ENCODE measurements around the gene CHGA.

The CHGA gene

DNA sequence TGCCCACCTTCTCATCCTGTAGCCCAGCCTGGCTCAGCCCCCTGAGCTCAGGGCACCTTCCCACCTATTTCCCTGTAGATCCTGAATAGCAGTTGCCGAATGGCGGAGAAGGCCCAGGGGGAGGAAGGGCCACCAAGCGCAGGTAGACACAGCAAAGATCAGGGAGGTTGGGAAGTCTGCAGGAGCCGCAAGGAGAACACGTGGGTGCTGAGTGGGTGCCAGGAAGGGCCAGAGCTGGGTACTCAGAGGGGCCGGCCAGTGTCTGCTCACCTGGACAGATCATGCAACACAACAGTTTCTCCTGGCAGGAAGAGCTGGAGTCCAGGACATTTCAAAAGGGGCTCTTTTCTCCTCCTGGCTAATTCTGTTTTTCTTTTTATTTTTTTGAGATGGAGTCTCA lies 30.6 kb downstream of the CHGA start:
- ATAC-seq (no peak), DNase-seq (ENCODE audit: low spot score in 2 of 2) (no peak)
- H3K36me3 Mint-ChIP-seq: peaks cover 76% of the 10 kb centered on the region
- H3K4me3 Mint-ChIP-seq: no peak overlapping the region
- peaks cover 10% of the 10 kb centered on the region for H3K4me1 Mint-ChIP-seq
- no peaks in the 10 kb centered on the region for H3K9me3 Mint-ChIP-seq
- peak overlapping the region; percentile 56 for H3K27ac Mint-ChIP-seq

GRCh38 chr14:92954933-92955332 lies 32.0 kb downstream of the CHGA start:
- Mint-ChIP-seq H3K9me3 (no peaks in the 10 kb centered on the region), H3K4me3 (no peak overlapping the region), H3K27ac (no peak overlapping the region), H3K36me3 (peaks cover 64% of the 10 kb centered on the region), H3K4me1 (peaks cover 10% of the 10 kb centered on the region)
- DNase-seq (ENCODE audit: low spot score in 2 of 2) (no peak), ATAC-seq (no peak)

GRCh38 chr14:92955381-92955780 lies 32.4 kb downstream of the CHGA start:
- Mint-ChIP-seq H3K9me3 (no peaks in the 10 kb centered on the region), H3K4me3 (no peak overlapping the region), H3K27ac (no peak overlapping the region), H3K36me3 (peaks cover 59% of the 10 kb centered on the region), H3K4me1 (peaks cover 10% of the 10 kb centered on the region)
- no peak for DNase-seq (ENCODE audit: low spot score in 2 of 2)
- no peak for ATAC-seq

GRCh38 chr14:92956961-92957360 lies 34.0 kb downstream of the CHGA start:
- DNase-seq (ENCODE audit: low spot score in 2 of 2): no peak
- H3K4me1 Mint-ChIP-seq: peaks cover 5% of the 10 kb centered on the region
- no peak for ATAC-seq

DNA sequence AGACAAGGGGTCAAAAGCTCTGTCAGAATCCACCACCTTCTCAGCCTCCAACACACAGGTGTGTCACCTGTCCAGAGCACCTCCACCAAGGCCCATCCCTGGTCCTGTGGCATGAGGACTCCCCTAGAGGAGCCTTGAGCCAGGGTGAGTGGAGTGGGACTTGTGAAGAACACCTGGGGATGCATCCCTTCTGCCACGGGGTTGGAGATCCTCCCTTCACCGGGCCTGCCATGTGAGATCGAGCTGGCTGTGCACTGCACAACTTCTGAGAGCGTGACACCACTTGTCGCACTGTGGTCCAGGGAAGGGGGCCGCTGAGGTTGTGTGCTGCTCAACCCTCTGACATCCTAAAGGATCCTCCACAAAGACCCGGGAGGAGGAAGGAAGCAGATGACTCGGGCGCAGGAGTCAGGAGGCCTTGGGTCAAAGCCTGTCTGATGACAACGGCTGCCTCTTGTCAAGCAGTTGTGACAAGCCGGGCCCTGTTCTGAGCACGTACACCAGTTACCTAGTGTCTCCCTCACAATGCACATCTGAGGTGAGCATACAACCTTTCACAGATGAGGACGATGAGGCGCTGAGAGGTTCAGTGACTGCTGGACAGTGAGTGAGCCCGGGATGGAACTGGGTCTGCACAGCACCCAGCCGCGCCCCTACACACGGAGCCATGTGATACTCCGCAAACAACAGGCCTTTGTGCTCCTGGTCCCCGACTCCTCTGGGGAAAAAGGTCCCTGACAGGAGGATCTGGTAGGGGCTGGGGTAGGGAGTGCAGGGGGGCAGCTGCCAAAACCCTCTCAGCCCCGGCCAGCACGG lies 35.6 kb downstream of the CHGA start:
- H3K36me3 Mint-ChIP-seq: peaks cover 38% of the 10 kb centered on the region
- no peak for DNase-seq (ENCODE audit: low spot score in 2 of 2)
- no peak overlapping the region for H3K27ac Mint-ChIP-seq
- no peaks in the 10 kb centered on the region for H3K9me3 Mint-ChIP-seq
- no peak overlapping the region for H3K4me3 Mint-ChIP-seq
- H3K4me1 Mint-ChIP-seq: no peaks in the 10 kb centered on the region
- ATAC-seq: no peak

More at GRCh38 chr14:92956961-92957360, 34.0 kb downstream of the CHGA start:
- Mint-ChIP-seq H3K9me3 (no peaks in the 10 kb centered on the region), H3K4me3 (no peak overlapping the region), H3K27ac (peak overlapping the region; percentile 34), H3K36me3 (peaks cover 44% of the 10 kb centered on the region)

DNA sequence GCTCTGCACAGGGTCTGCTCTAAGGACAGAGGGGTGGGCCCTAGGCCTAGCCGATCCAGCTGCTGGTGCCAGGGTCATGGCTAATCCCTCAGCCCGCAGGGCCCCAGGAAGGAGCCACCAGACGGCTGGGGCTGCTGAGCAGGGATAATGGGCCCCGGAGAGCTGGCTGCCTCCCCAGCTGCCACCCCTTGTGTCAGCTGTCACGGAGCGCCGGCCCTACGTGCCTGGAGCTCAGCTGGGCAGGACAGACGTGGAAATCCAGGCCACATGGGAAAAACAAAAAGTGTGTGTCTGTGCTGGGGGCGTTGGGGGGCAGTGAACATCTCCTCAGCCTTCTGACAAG lies 36.2 kb downstream of the CHGA start:
- no peak overlapping the region for H3K4me3 Mint-ChIP-seq

GRCh38 chr14:92959761-92960680 lies 37.1 kb downstream of the CHGA start:
- no peak for DNase-seq (ENCODE audit: low spot score in 2 of 2)

More for the DNA sequence above, 36.2 kb downstream of the CHGA start:
- H3K4me1 Mint-ChIP-seq: no peaks in the 10 kb centered on the region
- ATAC-seq (no peak), DNase-seq (ENCODE audit: low spot score in 2 of 2) (no peak)
- no peak overlapping the region for H3K27ac Mint-ChIP-seq
- H3K36me3 Mint-ChIP-seq: peaks cover 38% of the 10 kb centered on the region
- H3K9me3 Mint-ChIP-seq: no peaks in the 10 kb centered on the region

GRCh38 chr14:92960706-92961566 lies 38.0 kb downstream of the CHGA start:
- no peak overlapping the region for H3K27ac Mint-ChIP-seq
- H3K4me3 Mint-ChIP-seq: no peak overlapping the region
- peaks cover 26% of the 10 kb centered on the region for H3K36me3 Mint-ChIP-seq
- ATAC-seq (no peak), DNase-seq (ENCODE audit: low spot score in 2 of 2) (no peak)
- H3K4me1 Mint-ChIP-seq: peaks cover 6% of the 10 kb centered on the region
- H3K9me3 Mint-ChIP-seq: no peaks in the 10 kb centered on the region

More at GRCh38 chr14:92959761-92960680, 37.1 kb downstream of the CHGA start:
- ATAC-seq: no peak
- Mint-ChIP-seq H3K4me3 (no peak overlapping the region), H3K4me1 (peaks cover 2% of the 10 kb centered on the region), H3K36me3 (peaks cover 33% of the 10 kb centered on the region), H3K9me3 (no peaks in the 10 kb centered on the region), H3K27ac (no peak overlapping the region)

DNA sequence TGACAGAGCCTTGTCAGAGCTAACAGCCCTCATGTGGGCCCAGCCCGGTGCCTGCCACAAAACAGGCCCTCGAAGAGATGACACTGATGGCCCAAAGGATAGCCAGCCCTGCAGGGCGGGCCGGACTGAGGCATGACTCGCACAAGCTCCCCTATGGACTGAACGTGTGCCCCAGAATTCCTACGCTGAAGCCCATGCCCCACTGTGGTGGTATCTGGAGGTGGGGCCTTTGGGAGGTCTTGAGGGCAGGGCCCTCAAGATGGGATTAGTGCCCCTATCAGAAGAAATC lies 38.6 kb downstream of the CHGA start:
- ATAC-seq: no peak
- Mint-ChIP-seq H3K36me3 (peaks cover 21% of the 10 kb centered on the region), H3K27ac (no peak overlapping the region), H3K4me3 (no peak overlapping the region), H3K9me3 (no peaks in the 10 kb centered on the region), H3K4me1 (peaks cover 6% of the 10 kb centered on the region)
- DNase-seq (ENCODE audit: low spot score in 2 of 2): no peak

DNA sequence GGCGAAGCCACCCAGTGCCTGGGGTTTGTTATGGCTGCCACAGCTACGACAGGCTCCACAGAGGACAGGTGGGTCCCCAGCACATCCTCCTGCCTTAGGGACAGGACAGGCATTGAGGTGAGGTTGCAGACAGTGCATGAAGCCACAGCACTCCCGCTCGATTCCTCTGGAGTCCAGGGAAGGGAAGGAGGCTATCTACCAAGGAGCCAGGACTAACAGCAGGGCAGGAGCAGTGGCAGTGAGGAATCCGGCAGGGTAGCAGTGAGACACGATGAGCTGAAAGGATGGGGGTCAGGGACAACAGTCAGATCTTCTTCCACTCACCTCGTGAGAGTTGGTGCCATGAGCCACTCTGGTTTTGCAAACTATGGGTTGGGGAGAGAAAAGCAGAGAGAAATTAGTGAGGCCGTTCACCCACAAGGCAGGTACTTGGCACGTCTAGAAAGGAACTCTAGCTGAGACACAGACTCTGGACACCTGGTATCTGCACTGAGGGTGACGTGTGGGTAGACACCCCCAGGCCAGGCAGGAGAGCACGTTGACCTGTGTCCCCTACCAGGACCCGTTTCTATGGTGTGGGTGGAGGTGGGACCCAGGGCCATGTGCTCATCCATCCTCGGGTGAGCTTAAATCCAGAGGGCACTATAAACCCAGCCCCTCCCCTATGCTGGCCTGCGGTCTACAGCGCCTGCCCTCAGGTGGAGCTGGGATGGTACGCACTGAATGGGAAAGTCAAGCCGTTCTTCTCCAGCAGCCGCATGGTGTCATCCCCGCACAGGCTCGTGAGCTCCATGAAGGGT lies 39.3 kb downstream of the CHGA start:
- H3K4me3 Mint-ChIP-seq: no peak overlapping the region
- ATAC-seq: no peak
- peaks cover 14% of the 10 kb centered on the region for H3K36me3 Mint-ChIP-seq
- no peaks in the 10 kb centered on the region for H3K9me3 Mint-ChIP-seq
- H3K4me1 Mint-ChIP-seq: peaks cover 6% of the 10 kb centered on the region
- H3K27ac Mint-ChIP-seq: peak overlapping the region; percentile 78
- DNase-seq (ENCODE audit: low spot score in 2 of 2): no peak

GRCh38 chr14:92962831-92963095 lies 39.8 kb downstream of the CHGA start:
- Mint-ChIP-seq H3K27ac (no peak overlapping the region), H3K4me1 (peaks cover 6% of the 10 kb centered on the region), H3K36me3 (peaks cover 8% of the 10 kb centered on the region), H3K9me3 (peaks cover 3% of the 10 kb centered on the region), H3K4me3 (no peak overlapping the region)
- DNase-seq (ENCODE audit: low spot score in 2 of 2): no peak
- ATAC-seq: no peak

DNA sequence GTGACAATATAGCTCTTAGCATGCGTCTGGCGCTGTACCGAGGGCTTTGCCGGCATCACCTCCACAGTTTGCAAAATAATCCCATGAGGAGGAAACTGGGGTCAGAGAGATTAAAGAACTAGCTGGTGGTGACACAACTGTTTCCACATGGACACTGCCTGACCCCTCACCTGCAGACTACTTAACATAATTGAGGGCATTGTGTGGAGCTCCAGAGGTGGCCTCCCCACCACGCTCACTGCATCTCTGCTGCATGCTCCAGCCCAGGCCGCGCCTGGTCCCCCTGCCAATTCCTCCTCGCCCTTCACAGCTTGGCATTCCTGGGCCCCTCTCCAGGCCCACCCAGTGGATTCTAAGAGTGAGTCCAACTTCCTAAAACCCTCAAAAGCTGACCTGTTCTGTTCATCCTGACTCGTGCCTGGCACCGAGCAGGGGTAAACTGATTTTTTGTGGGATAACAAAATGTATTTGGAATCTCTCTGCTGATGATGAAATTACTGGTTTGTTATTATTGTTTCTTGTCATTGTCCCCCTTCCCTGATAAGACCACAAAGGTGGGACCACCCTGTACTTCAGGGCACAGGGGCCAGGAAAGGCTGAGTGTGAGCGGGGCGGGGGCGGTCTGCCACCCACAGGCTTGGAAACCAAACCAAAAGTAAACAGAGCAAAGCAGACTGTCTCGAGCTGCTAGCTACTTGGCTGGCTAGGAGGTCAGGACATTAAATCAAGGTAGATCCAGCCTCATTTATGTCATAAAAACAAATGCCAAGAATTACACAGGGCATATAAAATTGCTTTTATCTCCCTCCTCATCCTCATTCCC lies 40.6 kb downstream of the CHGA start:
- peaks cover 3% of the 10 kb centered on the region for H3K9me3 Mint-ChIP-seq
- peaks cover 6% of the 10 kb centered on the region for H3K4me1 Mint-ChIP-seq
- ATAC-seq (no peak), DNase-seq (ENCODE audit: low spot score in 2 of 2) (no peak)
- peak overlapping the region; percentile 76 for H3K27ac Mint-ChIP-seq
- H3K4me3 Mint-ChIP-seq: no peak overlapping the region
- H3K36me3 Mint-ChIP-seq: peaks cover under 1% of the 10 kb centered on the region

- Mint-ChIP-seq H3K36me3 (no peaks in the 10 kb centered on the region), H3K4me3 (no peak overlapping the region), H3K9me3 (peaks cover 3% of the 10 kb centered on the region), H3K4me1 (peaks cover 6% of the 10 kb centered on the region), H3K27ac (peak overlapping the region; percentile 76)
- DNase-seq (ENCODE audit: low spot score in 2 of 2): no peak
- no peak for ATAC-seq
These were observed 41.5 kb downstream of the CHGA start for GRCh38 chr14:92964124-92965109.
